HG03108 (cell line): ENCODE data around the gene WDR5B.
A peak's percentile ranks its signal among the peaks of the same experiment; 100 is the strongest.
"Not testable (repeated sequence)": the region's sequence is repeated elsewhere in the genome, so short reads cannot be mapped to it uniquely, and the experiment has no call there.

ENCODE experiments used
- ATAC-seq: cut with Tn5 transposase; IDR thresholded peaks from one replicate; pipeline ENCODE4 v1.9.1; 2021; ENCODE audit warnings: moderate library complexity; ENCODE audit not compliant: unreplicated experiment

WDR5B gene

DNA sequence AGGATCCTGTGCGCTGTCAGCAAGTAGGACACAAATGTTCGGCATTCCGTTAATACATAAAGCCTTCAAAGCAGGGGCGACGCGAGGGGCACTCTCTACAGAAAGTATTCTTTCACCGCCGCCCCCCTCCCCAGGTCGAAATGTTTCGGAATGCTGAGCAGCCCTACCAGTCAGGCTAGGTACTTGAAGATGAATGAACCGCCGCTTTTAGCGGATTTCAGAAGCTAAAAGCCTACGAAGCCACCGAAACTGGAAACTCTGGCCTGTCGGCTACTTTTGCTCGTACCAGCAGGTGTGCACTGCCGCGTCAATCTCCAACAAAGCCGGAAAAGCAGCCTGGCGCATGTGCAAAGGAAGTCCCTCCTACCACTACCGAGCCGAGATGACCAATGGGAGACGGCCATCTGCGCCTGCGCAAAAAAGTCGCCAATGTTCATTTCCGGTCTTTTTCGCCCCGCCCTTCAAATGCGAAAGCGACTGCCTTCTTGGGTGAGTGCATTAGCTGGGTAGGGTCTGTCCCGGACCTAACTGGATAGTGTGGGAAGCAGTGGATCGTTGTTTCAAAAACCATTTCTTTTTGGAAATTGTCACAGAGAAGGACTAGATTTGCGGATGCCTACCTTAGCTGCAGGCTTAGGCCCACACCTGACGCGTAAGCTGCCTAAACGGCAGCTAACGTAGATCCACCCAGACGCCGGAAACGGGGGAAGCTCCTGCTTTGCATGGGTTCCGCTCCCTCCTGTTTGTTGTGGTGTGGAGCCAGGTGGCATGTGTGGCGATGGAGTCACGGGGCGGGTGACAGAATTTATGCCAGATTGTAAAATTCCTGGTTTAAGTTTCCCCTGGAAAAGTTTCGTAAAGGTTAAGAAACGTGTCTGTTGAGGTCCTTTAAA is at the start of gene WDR5B:
Gene WDR5B (minus strand): TSS at position 301 of the 893 bp plus-strand sequence. CDS start 534 bp downstream, outside the sequence.
- peak; percentile 77 for ATAC-seq

DNA sequence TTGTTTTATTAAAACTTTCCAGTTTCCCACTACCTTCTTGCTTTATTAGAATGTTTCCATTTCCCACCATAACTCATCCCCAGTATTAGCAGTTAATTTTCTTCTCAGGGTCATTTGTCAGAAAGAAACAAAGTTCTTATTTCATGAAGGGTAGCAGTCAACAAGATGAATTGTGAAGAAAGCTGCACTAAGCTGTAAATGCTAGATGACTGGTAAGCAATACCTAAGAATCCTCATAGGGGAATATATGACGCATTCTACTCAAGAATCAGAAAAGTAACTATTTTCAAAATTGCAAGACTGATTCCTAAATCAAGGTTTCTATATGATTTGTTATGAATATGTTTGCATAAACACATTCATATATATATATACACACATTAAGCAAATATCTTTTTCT is 48.8 kb upstream of the WDR5B start:
- ATAC-seq: no peak

DNA sequence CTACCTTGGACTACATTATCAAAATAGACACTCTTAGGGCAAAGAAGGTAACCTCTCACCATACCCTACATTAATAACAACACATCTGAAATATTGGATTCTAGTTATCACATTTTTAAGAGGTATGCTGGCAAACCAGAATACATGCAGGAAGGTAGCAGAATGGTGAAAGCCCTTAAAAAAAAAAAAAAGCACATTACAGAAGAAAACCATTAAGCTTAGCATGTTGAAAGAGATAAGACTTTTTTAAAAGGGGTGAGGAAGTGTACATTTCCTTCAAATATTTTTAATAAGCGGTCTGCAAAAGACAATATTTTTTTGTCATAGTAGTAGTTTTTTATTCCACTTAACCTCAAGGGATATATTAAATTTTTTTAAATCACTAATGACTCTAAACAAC is 46.5 kb upstream of the WDR5B start:
- no peak for ATAC-seq

DNA sequence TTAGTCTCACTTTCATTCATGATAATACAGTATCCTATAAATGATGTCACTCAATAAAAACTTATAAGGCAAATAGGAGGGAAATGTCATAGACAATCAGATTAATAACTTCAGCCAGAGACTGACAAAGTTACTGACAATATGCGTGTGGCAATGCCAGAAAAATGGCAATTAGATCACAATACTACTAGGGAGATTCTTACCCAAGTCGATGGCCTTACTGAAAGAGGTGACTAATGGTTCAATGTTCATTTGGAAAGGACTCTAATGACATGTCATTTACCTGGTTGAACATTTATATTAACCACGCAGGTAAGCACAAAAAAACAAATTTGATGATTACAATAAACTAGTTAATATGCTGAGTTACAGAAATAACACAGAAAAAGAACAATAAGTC is 45.9 kb upstream of the WDR5B start:
- ATAC-seq: no peak

DNA sequence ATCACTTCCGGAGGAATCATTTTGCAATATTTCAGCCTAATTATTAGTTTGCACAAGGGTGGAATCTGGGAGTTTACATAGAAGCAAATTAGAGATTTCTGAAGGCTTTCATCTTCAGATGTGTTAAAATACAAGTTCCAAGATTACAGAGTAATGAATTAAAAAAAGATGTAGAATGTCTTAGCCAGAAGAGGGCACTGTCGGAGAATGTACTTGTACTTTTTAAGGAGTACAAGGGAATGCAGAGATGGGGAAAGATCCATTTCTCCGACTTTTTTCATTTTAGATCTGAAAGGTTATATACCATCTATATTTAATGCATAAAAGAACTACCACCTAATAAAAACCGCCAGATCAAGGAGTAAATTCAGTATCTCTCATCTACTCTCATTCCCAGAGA is 43.1 kb upstream of the WDR5B start:
- no peak for ATAC-seq

DNA sequence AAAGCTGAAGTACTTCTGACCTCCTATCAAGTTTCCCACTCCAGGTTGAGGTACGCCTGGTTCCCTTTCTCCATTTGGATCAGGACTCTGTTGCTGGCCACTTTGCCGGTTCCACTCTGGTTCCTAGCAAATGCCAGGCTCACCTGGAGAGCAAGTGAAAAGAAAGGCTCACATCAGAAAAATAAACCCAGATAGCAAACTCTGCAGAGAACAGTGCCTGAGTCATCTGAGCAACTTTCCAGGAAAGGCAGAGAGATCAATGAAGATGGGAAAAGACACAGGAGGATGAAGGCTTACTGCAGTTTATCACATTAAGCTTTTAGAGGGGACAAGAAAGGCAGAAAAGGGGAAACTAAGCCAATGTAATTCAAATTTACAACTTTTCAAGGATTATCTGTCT is 41.8 kb upstream of the WDR5B start:
- ATAC-seq: no peak

DNA sequence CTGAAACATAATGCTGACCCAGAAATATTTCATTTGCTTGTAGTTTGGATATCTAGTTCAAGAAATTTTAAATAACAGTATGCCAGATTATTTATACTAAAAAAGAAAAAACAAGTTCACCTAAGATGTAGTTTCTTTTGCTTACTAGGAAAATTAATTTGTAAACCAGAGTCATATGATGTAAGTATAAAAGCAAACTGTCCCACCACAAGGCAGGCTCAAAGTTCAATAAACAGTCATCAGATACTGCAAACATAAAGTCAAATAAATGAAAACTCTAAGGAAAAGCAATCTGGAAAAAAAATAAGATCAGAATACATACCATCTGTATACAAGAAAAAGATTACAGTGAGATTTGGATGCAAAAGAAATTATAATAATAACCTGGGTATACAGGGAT is 40.2 kb upstream of the WDR5B start:
- ATAC-seq: no peak

DNA sequence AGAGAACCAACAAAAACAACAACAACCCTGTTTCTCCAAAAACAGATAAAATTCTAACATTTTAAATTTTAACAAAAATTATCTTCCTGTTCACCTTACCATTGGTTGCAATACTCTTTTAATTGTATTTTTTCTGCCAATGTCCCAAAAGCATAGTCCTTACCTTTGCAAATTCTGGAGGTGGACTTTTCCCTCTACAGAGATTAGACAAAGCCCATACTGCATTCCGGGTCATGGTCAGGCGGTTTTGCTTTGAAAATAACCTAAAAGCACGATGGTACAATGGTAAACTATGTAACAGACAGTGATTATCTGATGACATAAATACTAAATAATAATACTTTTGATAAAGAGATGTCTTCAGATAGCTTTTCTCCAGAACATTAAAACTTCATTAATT is 35.5 kb upstream of the WDR5B start:
- no peak for ATAC-seq

DNA sequence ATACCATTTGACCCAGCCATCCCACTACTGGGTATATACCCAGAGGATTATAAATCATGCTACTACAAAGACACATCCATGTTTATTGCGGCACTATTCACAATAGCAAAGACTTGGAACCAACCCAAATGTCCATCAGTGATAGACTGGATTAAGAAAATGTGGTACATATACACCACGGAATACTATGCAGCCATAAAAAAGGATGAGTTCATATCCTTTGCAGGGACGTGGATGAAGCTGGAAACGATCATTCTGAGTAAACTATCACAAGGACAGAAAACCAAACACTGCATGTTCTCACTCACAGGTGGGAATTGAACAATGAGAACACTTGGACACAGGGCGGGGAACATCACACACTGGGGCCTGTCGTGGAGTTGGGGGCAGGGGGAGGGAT is 32.4 kb upstream of the WDR5B start:
- not testable (repeated sequence) for ATAC-seq

DNA sequence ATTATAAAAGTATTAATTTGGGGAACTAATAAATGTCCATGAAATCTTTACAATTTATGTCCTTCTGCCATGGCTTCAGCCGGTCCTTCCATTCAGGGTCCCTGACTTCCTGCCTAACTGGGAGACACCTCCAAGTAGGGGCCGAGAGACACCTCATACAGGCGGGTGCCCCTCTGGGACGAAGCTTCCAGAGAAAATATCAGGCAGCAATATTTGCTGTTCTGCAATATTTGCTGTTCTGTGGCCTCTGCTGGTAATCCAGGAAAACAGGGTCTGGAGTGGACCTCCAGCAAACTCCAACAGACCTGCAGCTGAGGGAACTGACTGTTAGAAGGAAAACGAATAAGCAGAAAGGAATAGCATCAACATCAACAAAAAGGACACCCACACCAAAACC is 28.6 kb upstream of the WDR5B start:
- ATAC-seq: not testable (repeated sequence)

DNA sequence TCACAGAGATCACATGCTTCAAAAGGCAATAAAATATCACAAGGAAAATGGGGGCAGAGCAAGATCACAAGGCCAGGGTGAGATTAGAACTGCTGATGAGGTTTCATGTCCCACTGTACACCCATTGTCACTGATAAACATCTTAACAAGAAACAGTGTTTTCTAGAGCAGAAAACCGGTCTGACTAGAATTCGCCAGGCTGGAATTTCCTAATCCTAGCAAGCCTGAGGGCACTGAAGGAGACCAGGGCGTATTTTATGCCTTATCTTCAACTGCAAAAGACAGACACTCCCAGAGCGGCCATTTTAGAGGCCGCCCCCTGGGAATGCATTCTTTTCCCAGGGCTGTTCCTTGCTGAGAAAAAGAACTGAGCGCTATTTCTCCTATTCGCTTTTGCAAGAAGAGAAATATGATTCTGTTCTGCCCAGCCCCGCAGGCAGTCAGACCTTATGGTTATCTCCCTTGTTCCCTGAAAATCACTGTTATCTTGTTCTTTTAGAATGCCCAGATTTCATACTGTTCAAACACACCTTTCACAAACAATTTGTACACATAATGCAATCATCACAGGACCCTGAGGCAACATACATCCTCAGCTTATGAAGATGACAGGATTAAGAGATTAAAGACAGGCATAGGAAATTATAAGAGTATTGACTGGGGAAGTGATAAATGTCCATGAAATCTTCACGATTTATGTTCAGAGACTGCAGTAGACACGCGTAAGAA is 28.1 kb upstream of the WDR5B start:
- ATAC-seq: not testable (repeated sequence)

DNA sequence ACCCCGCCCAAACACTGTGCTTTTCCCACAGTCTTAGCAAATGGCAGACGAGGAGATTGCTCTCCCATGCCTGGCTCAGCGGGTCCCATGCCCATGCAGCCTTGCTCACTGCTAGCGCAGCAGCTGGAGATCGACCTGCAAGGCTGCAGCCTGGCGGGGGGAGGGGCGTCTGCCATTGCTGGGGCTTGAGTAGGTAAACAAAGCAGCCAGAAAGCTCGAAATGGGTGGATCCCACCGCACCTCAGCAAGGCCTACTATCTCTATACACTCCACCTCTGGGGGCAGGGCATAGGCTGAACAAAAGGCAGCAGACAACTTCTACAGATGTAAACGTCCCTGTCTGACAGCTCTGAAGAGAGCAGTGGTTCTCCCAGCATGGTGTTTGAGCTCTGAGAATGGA is 27.2 kb upstream of the WDR5B start:
- no peak for ATAC-seq

DNA sequence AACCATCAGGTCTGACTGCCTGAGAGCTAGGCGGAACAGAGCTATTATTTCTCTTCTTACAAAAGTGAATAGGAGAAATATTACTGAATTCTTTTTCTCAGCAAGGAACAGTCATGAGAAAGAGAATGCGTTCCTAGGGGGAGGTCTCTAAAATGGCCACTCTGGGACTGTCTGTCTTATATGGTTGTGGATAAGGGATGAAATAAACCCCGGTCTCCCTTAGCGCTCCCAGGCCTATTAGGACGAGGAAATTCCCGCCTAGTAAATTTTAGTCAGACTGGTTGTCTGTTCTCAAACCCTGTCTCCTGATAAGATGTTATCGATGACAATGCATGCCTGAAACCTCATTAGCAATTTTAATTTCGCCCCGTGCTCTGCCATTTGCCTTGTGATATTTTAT is 20.1 kb upstream of the WDR5B start:
- ATAC-seq: no peak

DNA sequence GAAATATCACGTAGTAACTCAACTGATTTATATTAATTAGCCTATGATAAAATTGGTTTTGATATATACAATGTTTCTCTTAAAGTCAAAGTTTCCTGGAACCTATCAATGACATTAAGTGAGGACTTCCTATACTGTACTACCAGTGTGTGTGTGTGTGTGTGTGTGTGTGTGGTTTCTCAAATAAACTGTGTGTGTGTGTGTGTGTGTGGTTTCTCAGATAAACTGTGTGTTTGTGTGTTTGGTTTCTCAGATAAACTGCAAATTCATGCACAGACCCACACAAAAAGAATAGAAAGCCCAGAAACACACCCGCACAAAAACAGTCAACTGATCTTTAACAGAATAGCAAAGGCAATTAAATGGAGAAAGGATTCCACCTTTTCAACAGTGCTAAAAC is 14.5 kb upstream of the WDR5B start:
- ATAC-seq: no peak

DNA sequence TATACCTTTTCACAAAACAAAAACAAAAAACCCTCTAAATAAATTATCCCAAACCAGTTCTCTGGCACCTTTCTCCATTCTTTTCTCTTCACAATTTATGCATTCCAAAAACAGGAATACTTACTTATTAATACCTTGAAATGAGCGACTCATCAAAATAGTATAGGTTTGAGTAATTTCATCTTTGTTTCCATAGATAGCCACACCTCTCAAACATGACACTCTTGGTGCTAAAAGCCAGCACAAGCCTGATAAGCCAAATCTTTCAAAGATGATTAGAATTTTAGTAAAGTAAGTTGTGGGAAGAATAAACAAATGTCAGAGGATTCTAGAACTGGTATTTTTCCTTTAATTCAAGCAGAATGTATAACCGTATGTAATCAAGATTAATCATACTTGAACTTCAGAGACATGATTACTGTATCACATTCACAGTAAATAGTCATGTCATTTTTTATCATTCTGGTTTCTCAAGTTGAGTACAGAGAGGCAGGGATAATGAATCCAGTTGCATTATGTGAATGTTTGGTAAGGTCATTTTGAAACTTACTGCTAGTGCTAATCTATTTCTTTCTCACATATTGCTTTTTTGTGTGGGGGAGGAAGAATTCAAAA is 12.1 kb upstream of the WDR5B start:
- no peak for ATAC-seq

DNA sequence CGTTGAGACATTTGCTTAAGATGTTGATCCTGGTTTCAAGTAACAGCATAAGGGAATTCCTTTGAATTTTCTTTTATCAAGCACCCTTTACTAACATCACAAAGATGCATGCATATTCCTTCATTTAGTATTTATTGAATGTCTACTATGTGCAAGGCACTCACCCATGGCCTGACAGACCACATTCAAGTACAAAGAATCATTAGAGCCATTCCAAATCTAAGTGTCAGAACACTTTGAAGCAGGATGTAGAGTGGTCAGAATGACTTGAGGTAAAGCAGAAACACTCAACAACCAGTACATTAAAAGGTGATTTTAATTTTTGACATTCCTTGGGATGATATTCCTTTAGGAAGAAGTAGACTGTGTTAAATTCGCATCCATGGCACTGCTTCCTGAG is 6.0 kb upstream of the WDR5B start:
- ATAC-seq: no peak

DNA sequence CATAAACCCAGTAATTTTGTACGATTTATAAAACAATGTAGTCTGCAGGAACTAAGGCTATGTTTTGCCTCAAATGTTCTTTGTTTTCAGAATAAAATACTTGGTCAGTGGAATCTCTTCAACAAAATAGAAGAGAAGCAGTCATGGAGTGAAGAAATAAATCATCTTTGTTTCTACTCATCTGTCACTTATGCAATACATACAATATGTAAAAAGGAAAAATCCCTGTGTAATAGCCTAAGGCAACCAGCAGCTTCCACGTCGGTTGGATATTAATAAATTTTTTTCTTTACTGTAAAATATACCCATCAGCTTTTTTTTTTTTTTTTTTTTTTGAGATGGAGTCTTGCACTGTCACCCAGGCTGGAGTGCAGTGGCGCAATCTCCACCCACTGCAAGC is 5.2 kb upstream of the WDR5B start:
- no peak for ATAC-seq

DNA sequence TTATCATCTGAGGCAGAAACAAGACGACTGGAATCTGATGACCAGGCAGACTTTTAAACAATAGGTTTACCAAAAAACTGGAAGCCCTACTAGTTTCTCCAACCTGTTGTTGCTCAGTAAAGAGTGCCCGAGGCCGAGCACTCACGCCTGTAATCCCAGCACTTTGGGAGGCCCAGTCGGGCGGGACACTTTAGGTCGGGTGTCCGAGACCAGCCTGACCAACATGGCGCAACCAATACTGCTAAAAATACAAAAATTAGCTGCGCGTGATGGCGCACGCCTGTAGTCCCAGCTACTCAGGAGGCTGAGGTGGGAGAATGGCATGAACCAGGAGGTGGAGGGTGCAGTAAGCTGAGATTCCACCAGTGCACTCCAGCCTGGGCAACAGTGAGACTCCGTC is 1.1 kb upstream of the WDR5B start:
- ATAC-seq: no peak

DNA sequence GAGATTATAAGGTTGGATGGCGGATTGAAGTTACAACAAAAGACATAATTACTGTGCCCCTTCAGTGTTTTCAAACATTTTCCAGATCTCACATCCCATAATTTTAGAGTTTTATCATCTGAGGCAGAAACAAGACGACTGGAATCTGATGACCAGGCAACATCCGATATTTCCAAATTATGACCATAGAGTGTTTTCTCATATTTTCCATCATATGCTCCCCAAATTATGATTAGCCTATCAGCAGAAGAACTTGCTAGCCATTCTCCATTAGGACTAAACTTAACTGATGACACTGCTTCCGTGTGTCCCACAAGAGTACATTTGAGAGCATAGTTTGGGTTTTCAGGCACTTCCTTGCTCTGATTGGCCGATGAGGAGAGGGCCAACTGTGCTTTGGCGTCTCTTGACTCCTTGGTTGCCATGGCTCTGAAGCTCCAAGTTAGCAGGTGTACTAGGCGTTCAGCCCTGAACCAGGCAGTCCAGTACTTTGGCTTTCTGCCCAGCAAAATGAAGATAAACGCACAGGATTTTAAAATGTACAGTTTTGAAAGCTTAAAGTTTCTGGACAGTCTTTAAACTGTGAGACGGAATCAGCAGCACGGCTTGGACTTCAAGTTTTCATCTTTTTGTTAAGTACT is 638 bp downstream of the WDR5B start:
- peak; percentile 53 for ATAC-seq

DNA sequence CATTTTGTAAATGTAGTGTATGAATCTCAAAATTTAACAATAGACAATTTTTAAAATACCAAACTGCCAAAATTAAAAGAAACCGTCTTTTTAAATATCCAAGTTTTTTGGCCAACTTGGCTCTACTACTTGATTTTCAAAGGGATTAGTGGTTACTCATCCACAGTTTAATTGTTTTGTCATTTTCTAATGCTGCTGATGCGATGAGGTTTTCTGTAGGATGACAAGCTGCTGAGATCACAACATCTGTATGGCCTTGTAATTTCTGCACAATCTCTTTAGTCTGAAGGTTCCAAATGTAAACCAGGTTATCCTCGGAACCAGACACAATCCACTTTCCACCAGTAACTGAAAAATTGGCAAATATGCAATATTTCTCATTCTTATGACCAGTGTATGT is 1.5 kb downstream of the WDR5B start:
- ATAC-seq: no peak

DNA sequence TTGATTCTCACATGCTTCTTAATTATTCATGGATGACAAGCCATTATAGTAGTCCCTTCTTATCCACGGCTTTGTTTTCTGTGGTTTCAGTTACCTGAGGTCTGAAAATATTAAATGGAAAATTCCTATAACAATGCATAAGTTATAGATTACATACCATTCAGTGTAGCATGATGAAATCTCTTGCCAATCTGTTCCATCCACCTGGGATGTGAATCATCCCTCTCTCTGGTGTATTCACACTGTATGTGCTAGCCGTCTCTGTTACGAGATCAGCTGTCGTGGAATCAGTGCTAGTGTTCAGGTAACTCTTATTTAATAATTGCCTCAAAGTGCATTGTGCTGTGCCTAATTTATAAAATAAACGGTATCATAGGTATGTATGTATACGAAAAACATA is 5.2 kb downstream of the WDR5B start:
- ATAC-seq: no peak
